ENCODE results near the gene IBTK.
A peak's percentile ranks its signal among the peaks of the same experiment; 100 is the strongest.
"Not testable (repeated sequence)": the region's sequence is repeated elsewhere in the genome, so short reads cannot be mapped to it uniquely, and the experiment has no call there.

IBTK gene

DNA sequence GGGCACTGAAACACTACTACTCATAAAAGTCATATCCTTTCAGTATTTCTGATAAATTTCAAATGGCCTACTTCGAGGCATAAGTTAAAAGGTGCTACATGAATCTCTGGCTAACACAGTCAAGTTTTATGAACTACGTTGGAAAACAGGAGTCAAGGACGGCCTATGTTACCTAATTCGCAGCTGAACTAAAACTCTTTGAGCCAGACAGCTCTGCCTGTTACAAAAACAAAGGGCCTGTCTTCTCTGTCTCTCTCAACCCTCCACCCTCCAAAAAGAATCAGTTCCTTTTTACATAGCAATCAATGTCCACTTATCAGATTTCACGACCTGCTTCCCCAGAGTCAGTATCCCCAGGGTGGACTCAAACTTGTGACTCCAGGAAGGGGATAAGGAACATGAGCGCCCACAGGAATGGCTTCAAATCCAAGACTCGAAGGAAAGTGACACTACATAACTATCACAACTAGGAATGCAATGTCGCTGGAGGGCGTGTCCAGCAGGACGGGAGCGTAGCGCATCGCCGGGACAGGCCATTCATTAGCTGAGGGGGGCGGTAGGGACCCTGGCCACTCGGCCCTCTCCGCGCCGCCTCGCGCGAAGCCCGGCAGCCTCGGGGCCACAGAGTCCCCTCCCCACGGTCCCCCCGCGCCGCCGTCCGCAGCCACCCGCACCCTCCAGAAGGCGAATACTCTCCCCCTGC is 591 bp downstream of the IBTK start:
- peak; percentile 46 for DNase-seq

DNA sequence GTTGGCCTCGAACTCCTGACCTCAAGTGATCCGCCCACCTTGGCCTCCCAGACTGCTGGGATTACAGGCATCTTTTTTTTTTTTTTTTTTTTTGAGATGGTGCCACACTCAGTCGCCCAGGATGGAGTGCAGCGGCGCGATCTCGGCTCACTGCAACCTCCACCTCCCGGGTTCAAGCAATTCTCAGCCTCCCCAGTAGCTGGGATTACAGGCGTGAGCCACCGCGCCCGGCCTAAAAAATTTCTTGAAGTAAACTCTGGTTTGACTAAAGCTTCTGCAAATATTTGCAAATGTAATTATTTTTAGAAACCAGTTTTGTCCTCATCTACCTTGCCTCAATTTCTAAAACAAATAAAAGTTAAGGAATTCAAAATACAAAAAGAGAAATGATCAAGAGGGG is 1.2 kb downstream of the IBTK start:
- DNase-seq, result no peak

GRCh38 chr6:82245376-82245775 is 2.2 kb downstream of the IBTK start:
- DNase-seq, result no peak

- no peak for DNase-seq
These were observed 3.7 kb downstream of the IBTK start for GRCh38 chr6:82243884-82244283.

DNA sequence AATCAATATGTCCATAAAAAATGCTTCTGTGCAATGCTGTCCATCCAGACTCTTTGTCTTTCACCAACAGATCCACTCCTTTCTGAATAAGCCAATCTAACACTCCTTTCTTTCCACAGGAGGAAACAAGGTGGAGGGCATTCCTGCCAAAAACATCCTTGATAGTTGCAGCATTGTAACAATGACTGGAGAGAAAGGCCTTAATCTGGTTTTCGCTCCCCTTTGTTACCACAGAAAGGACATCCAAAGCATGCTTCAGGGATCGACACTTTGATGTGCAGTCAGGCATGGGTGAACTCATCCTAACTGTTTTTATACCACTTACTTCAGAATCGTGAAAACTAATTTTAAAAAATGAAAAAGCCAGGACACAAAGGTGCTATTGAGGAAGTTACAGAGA is 7.4 kb downstream of the IBTK start:
- no peak for DNase-seq

GRCh38 chr6:82239597-82239996 is 7.9 kb downstream of the IBTK start:
- no peak for DNase-seq

DNA sequence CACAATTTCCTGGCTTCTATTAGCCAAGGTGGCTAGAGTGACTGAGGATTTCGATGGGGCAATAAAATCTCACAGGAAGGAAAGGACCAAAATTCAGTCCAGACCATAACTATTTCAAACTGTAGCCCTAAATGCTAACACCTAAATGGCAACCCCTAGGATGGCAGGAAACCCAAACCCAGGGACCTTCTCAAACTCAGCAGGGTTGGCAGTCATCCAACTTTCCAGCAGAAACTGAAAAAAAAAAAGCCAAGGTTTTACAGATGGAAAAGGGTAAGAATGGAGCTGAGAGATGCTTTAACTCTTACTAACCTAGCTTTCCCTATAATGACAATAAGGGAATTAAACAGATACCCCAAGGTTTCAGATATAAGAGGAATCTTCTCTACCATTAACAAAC is 10.5 kb downstream of the IBTK start:
- DNase-seq, result peak; percentile 52

- DNase-seq, result no peak
These were observed 19.8 kb downstream of the IBTK start for GRCh38 chr6:82227770-82228169.

- DNase-seq, result no peak
These were observed 27.4 kb downstream of the IBTK start for GRCh38 chr6:82220167-82220566.

GRCh38 chr6:82217018-82217586 is 30.4 kb downstream of the IBTK start:
- no peak for DNase-seq

DNA sequence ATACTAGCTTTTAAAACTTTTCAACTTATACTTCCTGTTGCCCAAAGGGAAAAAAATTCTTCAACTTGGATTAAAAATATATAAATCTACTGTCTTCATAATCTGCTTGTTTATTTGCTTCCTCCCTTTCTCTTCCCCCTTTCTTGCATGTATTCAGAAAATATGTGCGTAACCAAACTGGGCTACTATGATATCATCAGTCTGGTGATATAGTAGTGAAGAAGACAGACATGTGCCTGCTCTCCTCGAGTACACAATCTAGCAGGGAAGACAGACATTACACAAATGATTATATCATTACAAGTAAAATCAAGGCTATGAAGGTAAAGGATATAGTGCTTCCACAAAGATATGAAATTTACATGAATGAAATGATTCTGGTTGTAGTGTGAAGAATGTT is 31.0 kb downstream of the IBTK start:
- no peak for DNase-seq

GRCh38 chr6:82211326-82211725 is 36.2 kb downstream of the IBTK start:
- DNase-seq, result no peak

DNA sequence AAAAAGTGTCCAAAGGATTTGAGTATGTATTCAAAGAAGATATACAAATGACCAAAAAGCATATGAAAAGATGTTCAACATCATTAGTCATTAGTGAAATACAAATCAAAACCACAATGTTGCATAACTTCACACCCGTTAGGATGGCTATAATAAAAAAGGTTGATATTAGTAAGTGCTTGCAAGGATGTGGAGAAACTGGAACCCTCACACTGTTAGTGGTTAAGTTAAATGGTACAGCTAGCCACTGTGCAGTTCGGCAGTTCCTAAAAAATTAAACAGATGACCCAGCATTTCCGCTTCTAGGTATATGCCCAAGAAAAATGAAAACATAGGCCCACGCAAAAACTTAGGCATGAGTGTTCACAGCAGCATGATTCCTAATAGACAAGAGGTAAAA is 38.6 kb downstream of the IBTK start:
- no peak for DNase-seq

GRCh38 chr6:82205930-82206392 is 41.6 kb downstream of the IBTK start:
- no peak for DNase-seq

DNA sequence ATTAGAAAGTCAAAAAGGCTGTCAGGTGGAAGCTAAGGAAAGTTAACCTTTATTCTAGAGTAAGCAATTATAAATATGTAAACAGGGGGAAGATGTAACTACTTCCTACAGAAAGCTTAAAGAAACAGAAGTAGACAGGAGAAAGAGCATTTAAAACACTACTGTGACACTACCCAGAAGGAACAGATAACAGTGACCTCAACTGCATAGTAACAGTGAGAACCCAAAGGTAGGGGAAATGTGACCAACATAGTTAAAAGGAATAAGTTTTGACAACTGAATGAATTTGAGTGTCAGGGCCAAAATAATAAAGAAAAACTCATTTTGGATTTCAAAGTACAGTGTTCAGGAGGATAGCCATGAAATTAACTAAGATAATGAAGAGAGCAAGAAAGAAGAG is 43.5 kb downstream of the IBTK start:
- DNase-seq, result no peak

- no peak for DNase-seq
These were observed 49.8 kb downstream of the IBTK start for GRCh38 chr6:82197784-82198183.

GRCh38 chr6:82197245-82197644 is 50.3 kb downstream of the IBTK start:
- not testable (repeated sequence) for DNase-seq

- DNase-seq, result no peak
These were observed 51.4 kb downstream of the IBTK start for GRCh38 chr6:82196161-82196560.

DNA sequence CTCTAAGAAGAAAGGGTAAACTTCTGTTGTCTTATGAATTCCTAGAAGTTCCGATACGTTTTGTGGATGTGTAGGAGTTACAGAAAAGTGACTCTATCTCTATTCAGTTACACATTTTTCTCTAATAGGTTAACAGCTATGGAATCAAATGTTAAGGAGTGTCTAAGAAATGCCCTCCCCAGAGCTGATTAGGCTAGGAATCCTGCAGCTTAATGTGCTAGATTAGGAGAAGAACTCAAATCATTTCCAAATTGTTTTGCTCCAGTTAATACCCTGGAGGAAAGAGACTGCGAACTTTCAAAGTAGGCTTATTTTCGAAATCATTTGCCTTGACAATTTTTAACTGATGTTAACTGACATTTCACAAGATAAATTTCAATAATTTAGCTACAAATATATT is 51.9 kb downstream of the IBTK start:
- no peak for DNase-seq

- DNase-seq, result no peak
These were observed 61.5 kb downstream of the IBTK start for GRCh38 chr6:82185948-82186535.

GRCh38 chr6:82183642-82184282 is 63.8 kb downstream of the IBTK start:
- DNase-seq, result no peak

- no peak for DNase-seq
These were observed 64.8 kb downstream of the IBTK start for GRCh38 chr6:82182756-82183155.

- no peak for DNase-seq
These were observed 68.1 kb downstream of the IBTK start for GRCh38 chr6:82179415-82179814.

- DNase-seq, result no peak
These were observed 68.8 kb downstream of the IBTK start for GRCh38 chr6:82178759-82179112.

Measured in NCI-H1105 (cell line).